Right renal pelvis (tissue), 4 donors: ENCODE measurements around the gene P4HA1. TPM values are rescaled to one million over a fixed set of nuclear protein-coding genes. Genes with fewer than 3 reads are reported as not detected.
"Not testable (repeated sequence)": the region's sequence is repeated elsewhere in the genome, so short reads cannot be mapped to it uniquely, and the experiment has no call there.

Experiments used
- DNase-seq, 4 donors: peaks; one replicate each; pipeline ENCODE4 v3.0.0-alpha.2; 2013; ENCODE audit warnings: low read depth in 4 of 4, low spot score in 3 of 4, missing footprints in 1 of 4
- polyA plus RNA-seq, 4 donors: library from polyadenylated mRNA; unstranded; fragments of 120-200 nt; gene quantifications; one replicate each; pipeline ENCODE4 v1.2.1, GENCODE V29; 2013; ENCODE audit not compliant: insufficient read length in 4 of 4

The P4HA1 gene
- polyA plus RNA-seq, 4 donors = 82.7 to 110 (median 95.1) TPM

DNA sequence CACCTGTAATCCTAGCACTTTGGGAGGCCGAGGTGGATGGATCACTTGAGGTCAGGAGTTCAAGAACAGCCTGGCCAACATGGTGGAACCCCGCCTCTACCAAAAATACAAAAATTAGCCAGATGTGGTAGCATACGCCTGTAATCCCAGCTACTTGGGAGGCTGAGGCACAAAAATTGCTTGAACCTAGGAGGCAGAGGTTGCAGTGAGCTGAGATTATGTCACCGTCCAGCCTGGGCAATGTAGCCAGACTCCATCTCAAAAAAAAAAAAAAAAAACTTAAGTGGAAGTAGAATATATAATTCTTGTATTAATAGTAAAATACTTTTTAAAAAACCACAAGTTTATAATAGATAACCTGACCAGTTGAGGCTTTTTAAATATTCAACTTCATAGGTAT is 112.0 kb downstream of the P4HA1 start:
- not testable (repeated sequence) for DNase-seq

GRCh38 chr10:72981882-72982529 is 114.7 kb downstream of the P4HA1 start:
- DNase-seq = no peak

DNA sequence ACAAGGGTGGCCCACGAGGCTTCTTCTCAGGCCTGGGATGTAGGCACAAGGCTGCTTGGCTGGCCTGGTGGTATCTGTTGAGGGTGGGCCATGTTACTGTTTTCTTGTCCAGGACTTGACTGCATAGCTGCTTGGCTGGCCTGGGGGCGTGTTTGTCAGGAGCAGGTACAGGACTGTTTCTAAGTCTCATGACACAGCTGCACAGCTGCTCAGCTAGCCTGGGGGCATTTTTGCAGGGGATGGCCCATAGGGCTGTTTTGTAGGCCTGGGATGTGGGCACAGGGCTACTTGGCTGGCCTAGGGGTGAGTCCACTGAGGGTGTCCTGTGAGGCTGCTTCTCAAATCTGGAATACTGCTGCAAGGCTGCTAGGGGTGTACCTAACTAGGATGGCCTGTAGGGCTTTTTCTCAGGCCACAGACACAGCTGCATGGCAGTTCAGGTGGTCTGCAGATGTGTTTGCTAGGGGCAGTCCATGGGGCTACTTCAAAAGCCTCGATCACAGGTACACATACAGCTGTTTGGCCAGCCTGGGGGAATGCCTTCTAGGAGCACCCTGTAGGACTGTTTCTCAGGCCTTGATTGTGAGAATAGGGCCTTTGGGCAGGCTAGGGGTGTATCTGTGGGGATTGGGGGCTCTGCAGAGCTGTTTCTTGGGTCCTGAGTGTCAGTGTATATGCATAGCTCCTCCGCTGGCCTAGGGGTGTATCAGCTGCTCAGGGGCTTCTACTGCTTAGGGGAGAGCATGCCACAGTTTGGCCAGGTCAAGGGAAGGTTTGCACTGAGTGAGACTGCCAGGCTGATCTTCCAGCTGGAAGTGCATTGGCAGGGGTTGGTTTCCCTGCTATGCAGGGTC is 115.4 kb downstream of the P4HA1 start:
- no peak for DNase-seq

DNA sequence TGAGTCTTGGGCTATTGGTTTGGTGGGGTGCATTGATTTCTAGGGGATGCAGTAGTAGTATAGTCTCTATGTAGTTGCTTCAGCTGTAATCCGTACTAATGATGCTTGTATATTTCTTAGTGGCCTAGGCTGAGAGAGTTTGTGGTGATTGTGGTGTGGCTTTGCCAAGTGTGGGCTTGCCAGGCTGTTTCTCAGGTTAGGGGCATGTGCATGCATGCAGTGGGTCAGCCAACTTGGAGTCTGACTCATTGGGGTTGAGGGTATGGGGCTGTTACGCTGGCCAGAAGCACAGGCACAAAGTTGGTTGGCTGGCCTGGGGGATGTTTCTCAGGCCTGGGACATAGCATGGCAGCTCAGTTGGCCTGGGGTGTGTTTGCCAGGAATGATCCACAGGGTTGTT is 116.3 kb downstream of the P4HA1 start:
- DNase-seq = no peak

- no peak for DNase-seq
Measured at GRCh38 chr10:72979709-72980108, 117.0 kb downstream of the P4HA1 start.

GRCh38 chr10:72976886-72977285 is 119.8 kb downstream of the P4HA1 start:
- DNase-seq = no peak

Other genes starting within 250 kb of the P4HA1 start
- 1 to 10 TPM; 2.8 to 3.8 (median 3.3) TPM for gene OIT3, start 203.1 kb downstream of the P4HA1 start, polyA plus RNA-seq
- gene PLA2G12B, start 142.1 kb downstream of the P4HA1 start, polyA plus RNA-seq = 1 to 10 TPM; 6.7 to 8.2 (median 7.2) TPM
- gene NUDT13, start 13.6 kb upstream of the P4HA1 start, polyA plus RNA-seq = 1 to 10 TPM; 4.8 to 7.0 (median 5.5) TPM
- gene ECD, start 71.1 kb upstream of the P4HA1 start, polyA plus RNA-seq = 10 to 100 TPM; 37.3 to 46.9 (median 43.9) TPM
- gene FAM149B1, start 71.3 kb upstream of the P4HA1 start, polyA plus RNA-seq = 10 to 100 TPM; 36.9 to 45.6 (median 41.5) TPM
- gene DNAJC9, start 150.4 kb upstream of the P4HA1 start, polyA plus RNA-seq = 10 to 100 TPM; 29.4 to 32.0 (median 30.6) TPM
- 10 to 100 TPM; 76.1 to 92.3 (median 84.8) TPM for gene MRPS16, start 155.8 kb upstream of the P4HA1 start, polyA plus RNA-seq